BJ (cell line): ENCODE results near the gene COL11A1. TPM values are rescaled to one million over a fixed set of nuclear protein-coding genes. Genes with fewer than 3 reads are reported as not detected.

Experiments
- CTCF ChIA-PET: fragments of 350-600 bp; formaldehyde crosslinking; extraction: SDS; loops from one replicate; lab custom pipeline; 2021; ENCODE audit warnings: antibody characterized with exemption, inconsistent platforms; lab: Yijun Ruan, JAX
- POLR2A ChIA-PET: fragments of 300-600 bp; sonication (Branson Sonifier 250); formaldehyde crosslinking; extraction: SDS; loops from one replicate; lab custom pipeline; 2021; ENCODE audit warnings: antibody characterized with exemption; lab: Charles Lee
- DNase-seq: peaks from one replicate; pipeline ENCODE4 v3.0.0-alpha.2; 2011; ENCODE audit warnings: low read depth
- H3K27me3 ChIP-seq: 2 replicates; pipeline ENCODE4 v1.6.0; 2011; ENCODE audit warnings: low read length; ENCODE audit not compliant: control insufficient read depth, insufficient read depth
- H3K36me3 ChIP-seq: 2 replicates; pipeline ENCODE4 v1.5.1; 2011; ENCODE audit warnings: low read length; ENCODE audit not compliant: control insufficient read depth, insufficient read depth
- H3K4me3 ChIP-seq: 2 replicates; pipeline ENCODE4 v1.5.1; 2011; ENCODE audit warnings: low read depth, mild to moderate bottlenecking, control low read depth, low read length
- polyA plus RNA-seq: library from polyadenylated mRNA; depleted of rRNA; stranded (reverse); fragments of >200 nt; gene quantifications from 2 replicates; pipeline ENCODE4 v1.2.3, GENCODE V29; 2011
- TF ChIP-seq, protein P1 (sequence below): IDR thresholded peaks from 2 replicates; pipeline ENCODE4 v1.5.1; 2011; ENCODE audit warnings: low read depth, mild to moderate bottlenecking, control low read depth, inconsistent platforms, low read length, moderate library complexity; ENCODE audit not compliant: insufficient read depth

COL11A1 gene
- polyA plus RNA-seq, 1 experiment = 34.4 TPM

DNA sequence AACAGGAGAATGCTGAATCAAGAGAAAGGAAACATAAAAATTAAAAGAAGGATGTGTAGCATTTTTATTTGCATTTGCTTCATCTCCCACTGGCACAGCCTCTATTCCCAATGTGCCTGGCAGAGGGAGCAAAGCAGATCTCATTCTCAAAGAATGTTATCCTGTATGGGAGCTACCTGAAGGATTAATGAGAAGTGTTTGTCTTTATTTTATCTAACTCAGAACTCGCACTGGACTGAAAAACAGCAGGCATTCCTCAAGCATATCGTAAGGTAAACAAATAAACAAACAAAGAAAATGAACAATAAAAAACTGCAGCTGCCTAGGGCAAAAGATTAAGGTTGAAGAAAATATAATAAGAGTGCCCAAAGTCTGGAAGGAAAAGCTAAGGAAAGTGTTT lies 12.7 kb upstream of the COL11A1 start:
- ChIA-PET CTCF (interaction anchor here (1.3 kb wide), 1 partner anchor 12 kb away, joined by 4 read pairs; the partner anchor contains the start of gene COL11A1), POLR2A (no interaction called here)
- DNase-seq = no peak
- no peak overlapping the region for H3K4me3 ChIP-seq
- TF ChIP-seq, protein P1, sequence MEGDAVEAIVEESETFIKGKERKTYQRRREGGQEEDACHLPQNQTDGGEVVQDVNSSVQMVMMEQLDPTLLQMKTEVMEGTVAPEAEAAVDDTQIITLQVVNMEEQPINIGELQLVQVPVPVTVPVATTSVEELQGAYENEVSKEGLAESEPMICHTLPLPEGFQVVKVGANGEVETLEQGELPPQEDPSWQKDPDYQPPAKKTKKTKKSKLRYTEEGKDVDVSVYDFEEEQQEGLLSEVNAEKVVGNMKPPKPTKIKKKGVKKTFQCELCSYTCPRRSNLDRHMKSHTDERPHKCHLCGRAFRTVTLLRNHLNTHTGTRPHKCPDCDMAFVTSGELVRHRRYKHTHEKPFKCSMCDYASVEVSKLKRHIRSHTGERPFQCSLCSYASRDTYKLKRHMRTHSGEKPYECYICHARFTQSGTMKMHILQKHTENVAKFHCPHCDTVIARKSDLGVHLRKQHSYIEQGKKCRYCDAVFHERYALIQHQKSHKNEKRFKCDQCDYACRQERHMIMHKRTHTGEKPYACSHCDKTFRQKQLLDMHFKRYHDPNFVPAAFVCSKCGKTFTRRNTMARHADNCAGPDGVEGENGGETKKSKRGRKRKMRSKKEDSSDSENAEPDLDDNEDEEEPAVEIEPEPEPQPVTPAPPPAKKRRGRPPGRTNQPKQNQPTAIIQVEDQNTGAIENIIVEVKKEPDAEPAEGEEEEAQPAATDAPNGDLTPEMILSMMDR = no peak
- H3K27me3 ChIP-seq = no peaks in the 10 kb centered on the region
- H3K36me3 ChIP-seq = no peaks in the 10 kb centered on the region

GRCh38 chr1:103112546-103112945 lies 4.2 kb upstream of the COL11A1 start:
- H3K27me3 ChIP-seq = no peaks in the 10 kb centered on the region
- TF ChIP-seq, protein P1 = no peak
- H3K4me3 ChIP-seq = no peak overlapping the region
- ChIA-PET CTCF (no interaction called here), POLR2A (no interaction called here)
- no peak for DNase-seq
- H3K36me3 ChIP-seq = no peaks in the 10 kb centered on the region

DNA sequence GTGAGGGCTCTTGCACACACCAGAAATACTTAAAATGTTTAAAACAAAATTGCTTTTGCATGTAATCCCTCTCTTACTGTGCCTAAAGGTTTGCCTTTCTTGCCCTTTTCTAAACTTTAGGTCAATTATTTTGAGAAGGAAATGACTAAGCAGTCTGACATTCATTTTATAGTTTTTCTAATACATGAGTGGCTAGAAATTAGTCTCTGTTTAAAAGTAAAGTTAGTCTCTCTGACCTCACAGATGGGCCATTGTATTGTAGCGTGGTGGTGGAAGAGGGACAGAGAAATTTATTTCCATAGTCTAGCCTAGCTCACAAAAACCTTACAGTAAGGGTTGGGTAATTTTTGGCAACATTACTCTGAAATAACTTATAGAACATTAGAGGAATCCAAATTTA lies 3.6 kb upstream of the COL11A1 start:
- ChIA-PET CTCF (no interaction called here), POLR2A (no interaction called here)
- TF ChIP-seq, protein P1 = no peak
- Histone ChIP-seq H3K4me3 (no peak overlapping the region), H3K27me3 (no peaks in the 10 kb centered on the region), H3K36me3 (no peaks in the 10 kb centered on the region)
- DNase-seq = no peak

DNA sequence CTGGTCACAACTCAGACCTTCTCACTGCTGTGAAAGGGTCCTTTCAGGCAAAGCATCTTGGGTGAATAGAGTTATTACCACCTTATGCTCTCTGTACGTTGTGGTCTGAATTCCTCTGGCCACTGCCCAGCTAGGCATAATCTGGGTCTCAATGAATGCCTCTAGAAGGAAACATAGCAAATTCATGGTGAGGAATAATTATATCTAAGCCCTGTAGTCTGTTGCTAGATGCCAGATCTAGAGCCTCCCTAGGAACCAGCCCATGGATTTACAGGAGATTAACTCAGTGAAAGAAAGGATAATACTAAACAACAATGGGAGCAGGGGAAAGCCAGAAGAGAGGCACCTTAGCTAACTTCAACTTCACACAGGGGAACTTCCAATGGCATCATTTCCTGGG lies 2.4 kb upstream of the COL11A1 start:
- CTCF ChIA-PET = interaction anchor here (1.4 kb wide), 1 partner anchor 12 kb away, joined by 3 read pairs; no protein-coding TSS in a partner anchor
- Histone ChIP-seq H3K36me3 (no peaks in the 10 kb centered on the region), H3K4me3 (no peak overlapping the region), H3K27me3 (no peaks in the 10 kb centered on the region)
- no peak for DNase-seq
- TF ChIP-seq, protein P1 = no peak
- POLR2A ChIA-PET = no interaction called here

DNA sequence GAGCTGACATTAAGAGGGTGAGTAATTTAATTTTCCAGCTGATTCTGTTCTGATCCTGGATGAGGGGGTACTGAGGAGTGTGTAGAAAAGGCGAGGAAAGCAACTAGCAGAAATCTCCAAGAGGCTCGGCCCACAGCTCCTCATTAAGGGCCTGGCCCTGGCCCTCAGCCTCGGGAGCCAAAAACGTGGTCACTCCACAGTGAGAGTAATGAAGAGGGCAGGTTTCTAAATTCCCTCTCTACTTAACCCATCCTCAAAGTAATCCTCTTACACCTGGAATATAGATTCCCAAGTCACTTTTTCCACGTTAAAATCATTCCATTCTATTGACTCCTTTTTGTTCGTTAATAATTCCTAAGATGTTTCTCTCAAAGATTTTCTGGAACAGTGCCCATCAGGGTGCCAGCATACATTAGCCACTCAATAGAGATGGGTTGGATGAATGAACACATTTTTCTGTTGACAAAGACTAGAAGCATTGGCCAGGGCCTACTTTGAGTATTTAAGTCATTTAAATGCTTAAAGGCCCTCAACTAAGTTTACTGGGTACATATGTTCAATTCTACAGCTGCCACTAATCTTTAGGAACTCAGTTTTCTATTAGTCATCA lies 1.1 kb upstream of the COL11A1 start:
- TF ChIP-seq, protein P1 = no peak
- no peak for DNase-seq
- H3K36me3 ChIP-seq = no peaks in the 10 kb centered on the region
- H3K27me3 ChIP-seq = no peaks in the 10 kb centered on the region
- no peak overlapping the region for H3K4me3 ChIP-seq
- POLR2A ChIA-PET = interaction anchor here (0.6 kb wide), 1 partner anchor 418 kb away, joined by 4 read pairs; no protein-coding TSS in a partner anchor
- CTCF ChIA-PET = interaction anchor here (0.6 to 5.7 kb wide), 5 partner anchors 10 to 352 kb away, joined by 3 to 47 read pairs (median 4); no protein-coding TSS in a partner anchor
